HCT116 (cell line): ENCODE results near the gene GRAMD4. TPM values are rescaled to one million over a fixed set of nuclear protein-coding genes. Genes with fewer than 3 reads are reported as not detected.

Experiments
- ATAC-seq: fragments of 200-7000 bp; cut with Tn5 transposase; 2 replicates; pipeline ENCODE4 v1.9.1; 2020; ENCODE audit warnings: mild to moderate bottlenecking, moderate library complexity
- BruUV-seq: library from RNA; stranded (reverse); fragments of 400-500 nt; replicated peaks from 2 replicates; lab custom pipeline; 2021; lab: Mats Ljungman, UMichigan
- CTCF ChIA-PET: fragments of 300-600 bp; sonication (Branson Sonifier 250); formaldehyde crosslinking; loops from one replicate; lab custom pipeline; 2021; ENCODE audit warnings: antibody characterized with exemption; lab: Charles Lee
- POLR2A ChIA-PET: fragments of 300-600, 350-600 bp; sonication (Branson Sonifier 250); formaldehyde crosslinking; loops from one replicate; lab custom pipeline; 2021; ENCODE audit warnings: antibody characterized with exemption; lab: Charles Lee
- RAD21 ChIA-PET, 2 experiments: fragments of 300-600 bp; sonication (Branson Sonifier 250); formaldehyde crosslinking; loops; one replicate each; lab custom pipeline; 2023; ENCODE audit warnings: low total read pairs in 2 of 2; ENCODE audit not compliant: uncharacterized antibody in 2 of 2, unreplicated experiment in 2 of 2, low non-redundant PET in 1 of 2; lab: Charles Lee
- DNase-seq: peaks from one replicate; pipeline ENCODE4 v3.0.0-alpha.2; 2010; ENCODE audit warnings: low read depth, low spot score
- H2AFZ ChIP-seq: fragments of 200-600 bp; shearing (Covaris generic), sonication (generic); 2 replicates; pipeline ENCODE4 v1.6.1; 2017; ENCODE audit warnings: low read depth, mixed run types, mixed read lengths, antibody characterized with exemption, low read length; ENCODE audit not compliant: poor library complexity, severe bottlenecking
- H3K27ac ChIP-seq: 2 replicates; pipeline ENCODE4 v1.5.1; 2012; ENCODE audit warnings: low read depth, low read length
- H3K27me3 ChIP-seq: fragments of 200-600 bp; sonication (generic); 2 replicates; pipeline ENCODE4 v1.6.1; 2016; ENCODE audit warnings: mixed run types, low read length, mixed read lengths; ENCODE audit not compliant: insufficient read depth
- H3K36me3 ChIP-seq, 2 experiments: fragments of 200-500 bp in 1 of 2; fragments of 200-600 bp in 1 of 2; sonication (Bioruptor generic) in 1 of 2; sonication (generic) in 1 of 2; 2 replicates each; pipeline versions ENCODE4 v1.5.1 to v1.6.1; 2014 to 2016; ENCODE audit warnings: low read length in 2 of 2, inconsistent platforms in 1 of 2, mixed read lengths in 1 of 2, mixed run types in 1 of 2; ENCODE audit not compliant: insufficient read depth in 2 of 2, control insufficient read depth in 1 of 2
- H3K4me1 ChIP-seq, 2 experiments: fragments of 200-600 bp in 1 of 2; sonication (generic) in 1 of 2; 2 replicates each; pipeline versions ENCODE4 v1.5.1 to v1.6.1; 2012 to 2017; ENCODE audit warnings: low read length in 2 of 2, inconsistent platforms in 1 of 2, mild to moderate bottlenecking in 1 of 2, mixed read lengths in 1 of 2, mixed run types in 1 of 2, moderate library complexity in 1 of 2; ENCODE audit not compliant: insufficient read depth in 2 of 2, control insufficient read depth in 1 of 2
- H3K4me2 ChIP-seq: fragments of 200-600 bp; sonication (generic); 2 replicates; pipeline ENCODE4 v1.6.1; 2017; ENCODE audit warnings: mixed run types, low read length, mixed read lengths
- H3K4me3 ChIP-seq, 2 experiments: fragments of 200-600 bp in 1 of 2; sonication (generic) in 1 of 2; replicated peaks in 1 of 2; 2 replicates each; pipeline ENCODE4 v1.5.1; 2011 to 2016; ENCODE audit warnings: low read length in 2 of 2, control low read depth in 1 of 2, low read depth in 1 of 2, mild to moderate bottlenecking in 1 of 2, mixed read lengths in 1 of 2, mixed run types in 1 of 2
- H3K79me2 ChIP-seq: fragments of 200-600 bp; sonication (generic); 2 replicates; pipeline ENCODE4 v1.6.1; 2017; ENCODE audit warnings: mild to moderate bottlenecking, mixed run types, low read length, moderate library complexity, mixed read lengths; ENCODE audit not compliant: insufficient read depth
- H3K9ac ChIP-seq: fragments of 200-600 bp; sonication (generic); 2 replicates; pipeline ENCODE4 v1.6.1; 2016; ENCODE audit warnings: low read length, mixed read lengths
- H3K9me2 ChIP-seq: fragments of 200-600 bp; sonication (generic), shearing (Covaris generic); 2 replicates; pipeline ENCODE4 v1.6.1; 2017; ENCODE audit warnings: mixed run types, mild to moderate bottlenecking, moderate library complexity; ENCODE audit not compliant: insufficient read depth
- H3K9me3 ChIP-seq, 2 experiments: fragments of 200-500 bp in 1 of 2; fragments of 200-600 bp in 1 of 2; sonication (Bioruptor generic) in 1 of 2; sonication (generic) in 1 of 2; 2 replicates each; pipeline ENCODE4 v1.6.1; 2014 to 2017; ENCODE audit warnings: low read length in 2 of 2, mixed read lengths in 2 of 2, inconsistent platforms in 1 of 2, low read depth in 1 of 2, mild to moderate bottlenecking in 1 of 2, mixed run types in 1 of 2, moderate library complexity in 1 of 2; ENCODE audit not compliant: control insufficient read depth in 1 of 2, insufficient read depth in 1 of 2
- H4K20me1 ChIP-seq: fragments of 200-600 bp; sonication (generic), shearing (Covaris generic); 2 replicates; pipeline ENCODE4 v1.6.1; 2017; ENCODE audit warnings: mixed run types, mild to moderate bottlenecking, moderate library complexity; ENCODE audit not compliant: insufficient read depth
- CBX3 ChIP-seq: IDR thresholded peaks from 2 replicates; pipeline ENCODE4 v1.6.1; 2012; ENCODE audit warnings: low read depth
- CEBPB ChIP-seq: IDR thresholded peaks from 2 replicates; pipeline ENCODE4 v1.6.1; 2012; ENCODE audit warnings: low read depth
- EGR1 ChIP-seq: IDR thresholded peaks from 2 replicates; pipeline ENCODE4 v1.6.1; 2012; ENCODE audit warnings: low read depth
- ELF1 ChIP-seq: IDR thresholded peaks from 2 replicates; pipeline ENCODE4 v1.6.1; 2012; ENCODE audit warnings: low read depth, borderline replicate concordance
- EZH2 ChIP-seq: fragments of 200-600 bp; sonication (generic); IDR thresholded peaks from 2 replicates; pipeline ENCODE4 v1.6.1; 2017; ENCODE audit warnings: antibody characterized with exemption, mixed run types
- EZH2phosphoT487 ChIP-seq: fragments of 200-600 bp; IDR thresholded peaks from 2 replicates; pipeline ENCODE4 v1.6.1; 2018; ENCODE audit warnings: antibody characterized with exemption, borderline replicate concordance
- FOSL1 ChIP-seq: IDR thresholded peaks from 2 replicates; pipeline ENCODE4 v1.6.1; 2012; ENCODE audit warnings: low read depth
- POLR2A ChIP-seq: IDR thresholded peaks from 2 replicates; pipeline ENCODE4 v1.7.0; 2011; ENCODE audit warnings: borderline replicate concordance; ENCODE audit not compliant: insufficient read depth, insufficient read length; ENCODE audit errors: extremely low read depth
- RAD21 ChIP-seq: IDR thresholded peaks from 2 replicates; pipeline ENCODE4 v1.6.1; 2012; ENCODE audit warnings: low read depth, mild to moderate bottlenecking
- SIN3A ChIP-seq: IDR thresholded peaks from 2 replicates; pipeline ENCODE4 v1.6.1; 2012; ENCODE audit warnings: low read depth
- SRF ChIP-seq: IDR thresholded peaks from 2 replicates; pipeline ENCODE4 v1.6.1; 2012; ENCODE audit warnings: low read depth
- TCF7L2 ChIP-seq: IDR thresholded peaks from 2 replicates; pipeline ENCODE4 v1.7.0; 2011; ENCODE audit warnings: borderline replicate concordance, inconsistent platforms; ENCODE audit not compliant: insufficient read depth, insufficient read length; ENCODE audit errors: extremely low read depth
- YY1 ChIP-seq: IDR thresholded peaks from 2 replicates; pipeline ENCODE4 v1.6.1; 2011; ENCODE audit warnings: low read length, low read depth, moderate library complexity, mild to moderate bottlenecking; ENCODE audit not compliant: insufficient replicate concordance; ENCODE audit errors: extremely low read depth
- ZFX ChIP-seq: fragments of 450-650 bp; IDR thresholded peaks from 2 replicates; pipeline ENCODE4 v1.6.1; 2017
- ZNF274 ChIP-seq: fragments of 200-500 bp; sonication (Bioruptor generic); IDR thresholded peaks from 2 replicates; pipeline ENCODE4 v1.6.1; 2014; ENCODE audit warnings: mild to moderate bottlenecking, low read depth, low read length, inconsistent platforms
- intact Hi-C: fragments of 100-400 bp; cut with micrococcal nuclease; formaldehyde crosslinking; loops from 2 replicates; pipeline ENCODE4 v1.10.0; 2022
- total RNA-seq: library from RNA; stranded (reverse); gene quantifications from one replicate; pipeline ENCODE4 v1.2.1, GENCODE V29; 2021; ENCODE audit not compliant: unreplicated experiment
- TF ChIP-seq, protein P1 (sequence below): IDR thresholded peaks from 2 replicates; pipeline ENCODE4 v1.6.1; 2012; ENCODE audit warnings: low read depth
- TF ChIP-seq, protein P2 (sequence below): IDR thresholded peaks from 2 replicates; pipeline ENCODE4 v1.6.1; 2012

The GRAMD4 gene
- total RNA-seq, 1 experiment from 2014 or later: 25.8 TPM

DNA sequence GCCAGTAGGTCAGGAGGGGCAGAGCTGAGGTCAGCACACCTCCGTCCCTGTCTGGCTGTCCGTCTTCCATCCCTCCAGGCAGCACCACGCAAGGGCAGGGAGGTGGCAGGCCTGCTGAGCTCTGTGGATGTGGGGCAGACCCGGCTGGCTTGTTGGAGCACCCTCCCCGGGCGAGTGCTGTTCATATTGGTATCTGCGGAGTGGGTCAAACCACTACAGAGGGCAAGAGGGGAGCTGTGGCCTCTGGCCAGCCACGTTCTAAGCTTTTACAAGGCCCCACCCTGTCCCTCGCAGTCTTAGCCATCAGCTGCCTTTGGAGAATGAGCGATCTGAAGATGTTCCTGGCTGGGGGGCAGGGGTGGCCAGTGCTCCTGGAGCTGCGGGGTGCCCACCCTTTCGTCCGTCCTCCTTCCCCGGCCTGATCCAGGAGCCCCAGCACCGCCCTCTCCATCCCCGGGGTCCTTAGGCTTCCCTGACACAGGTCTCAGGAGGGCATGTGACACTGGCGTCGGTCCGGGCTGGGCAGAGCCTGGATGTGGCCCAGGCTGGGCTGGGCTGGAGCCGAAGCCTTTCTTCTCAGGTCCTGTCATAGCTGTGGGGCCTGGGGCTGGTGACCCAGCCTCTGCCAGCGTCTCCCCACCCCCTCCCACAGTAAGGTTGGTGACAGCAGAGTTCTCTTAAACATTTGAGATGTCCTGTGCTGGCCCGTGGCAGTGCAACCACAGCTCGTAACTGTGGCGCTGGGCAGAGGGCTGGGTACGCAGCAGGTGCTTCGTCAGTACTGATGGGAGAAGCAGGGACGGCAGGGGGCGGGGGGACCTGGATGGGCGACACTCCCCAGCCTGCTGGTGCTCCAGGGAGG is 31.7 kb upstream of the GRAMD4 start:
- no peak overlapping the region for H2AFZ ChIP-seq
- H3K4me3 ChIP-seq: no peak overlapping the region
- ChIA-PET POLR2A (no interaction called here), CTCF (no interaction called here), RAD21 (no interaction called here)
- H3K36me3 ChIP-seq: no peaks in the 10 kb centered on the region
- H3K27me3 ChIP-seq: no peaks in the 10 kb centered on the region
- no peak overlapping the region for H3K27ac ChIP-seq
- ATAC-seq (no peak), DNase-seq (no peak)
- no peaks in the 10 kb centered on the region for H3K9me3 ChIP-seq
- peaks cover 0 to 7% of the 10 kb centered on the region in 2 experiments; a peak in 1 of 4 replicates for H3K4me1 ChIP-seq
- intact Hi-C loops: no loop called here
- H3K4me2 ChIP-seq: no peak overlapping the region
- TF ChIP-seq ZFX: no peak
- no peak for TF ChIP-seq SRF
- TF ChIP-seq, all 23 proteins: peak for 0
- Histone ChIP-seq H4K20me1 (no peaks in the 10 kb centered on the region), H3K9ac (no peak overlapping the region), H3K9me2 (no peaks in the 10 kb centered on the region), H3K79me2 (peaks cover 6% of the 10 kb centered on the region; the same call in 1 of the 2 replicates)
- BruUV-seq: no TSS peak

DNA sequence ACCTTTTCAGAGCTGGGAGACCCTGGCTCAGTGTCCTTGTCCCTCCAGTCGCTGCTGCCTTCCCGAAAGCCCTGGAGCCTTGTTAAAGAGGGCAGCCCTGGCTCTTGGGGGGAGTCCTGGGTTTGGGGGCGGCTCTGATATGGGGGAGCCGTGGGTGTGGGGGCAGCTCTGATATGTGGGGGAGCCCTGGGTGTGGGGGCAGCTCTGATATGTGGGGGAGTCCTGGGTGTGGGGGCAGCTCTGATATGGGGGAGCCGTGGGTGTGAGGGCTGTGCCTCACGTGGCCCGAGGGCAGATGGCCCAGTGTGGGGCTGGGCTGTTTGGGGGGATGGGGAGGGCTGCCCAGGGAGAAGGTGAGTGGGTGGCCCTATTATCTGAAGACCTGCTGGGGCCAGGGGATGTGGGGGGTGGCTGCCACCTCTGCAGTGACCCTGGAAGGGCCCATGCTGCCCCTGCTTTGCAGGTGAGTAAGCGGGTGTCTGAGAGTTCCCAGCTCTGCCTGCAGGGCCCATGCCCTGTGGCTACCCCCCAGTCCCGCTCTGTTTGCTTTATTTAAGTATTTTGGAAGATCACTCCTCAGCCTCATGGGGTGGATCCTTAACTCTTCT is 30.9 kb upstream of the GRAMD4 start:
- BruUV-seq: no TSS peak
- H3K9ac ChIP-seq: no peak overlapping the region
- no peaks in the 10 kb centered on the region for H4K20me1 ChIP-seq
- no peaks in the 10 kb centered on the region for H3K9me2 ChIP-seq
- no peak overlapping the region for H2AFZ ChIP-seq
- H3K4me1 ChIP-seq: peaks cover 0 to 7% of the 10 kb centered on the region in 2 experiments; a peak in 1 of 4 replicates
- CTCF ChIA-PET: no interaction called here
- DNase-seq (no peak), ATAC-seq (no peak)
- H3K36me3 ChIP-seq: no peaks in the 10 kb centered on the region
- no peak overlapping the region for H3K4me2 ChIP-seq
- no peaks in the 10 kb centered on the region; the same call in 1 of the 2 replicates for H3K79me2 ChIP-seq
- RAD21 ChIA-PET: no interaction called here
- no peaks in the 10 kb centered on the region for H3K9me3 ChIP-seq
- H3K4me3 ChIP-seq: no peak overlapping the region
- TF ChIP-seq ZNF274 (no peak), EZH2 (no peak), SRF (no peak), YY1 (no peak), EZH2phosphoT487 (no peak), SIN3A (no peak), CBX3 (no peak), POLR2A (no peak), RAD21 (no peak), EGR1 (no peak), CEBPB (no peak), ELF1 (no peak), FOSL1 (no peak), TCF7L2 (no peak)
- TF ChIP-seq, protein P1, sequence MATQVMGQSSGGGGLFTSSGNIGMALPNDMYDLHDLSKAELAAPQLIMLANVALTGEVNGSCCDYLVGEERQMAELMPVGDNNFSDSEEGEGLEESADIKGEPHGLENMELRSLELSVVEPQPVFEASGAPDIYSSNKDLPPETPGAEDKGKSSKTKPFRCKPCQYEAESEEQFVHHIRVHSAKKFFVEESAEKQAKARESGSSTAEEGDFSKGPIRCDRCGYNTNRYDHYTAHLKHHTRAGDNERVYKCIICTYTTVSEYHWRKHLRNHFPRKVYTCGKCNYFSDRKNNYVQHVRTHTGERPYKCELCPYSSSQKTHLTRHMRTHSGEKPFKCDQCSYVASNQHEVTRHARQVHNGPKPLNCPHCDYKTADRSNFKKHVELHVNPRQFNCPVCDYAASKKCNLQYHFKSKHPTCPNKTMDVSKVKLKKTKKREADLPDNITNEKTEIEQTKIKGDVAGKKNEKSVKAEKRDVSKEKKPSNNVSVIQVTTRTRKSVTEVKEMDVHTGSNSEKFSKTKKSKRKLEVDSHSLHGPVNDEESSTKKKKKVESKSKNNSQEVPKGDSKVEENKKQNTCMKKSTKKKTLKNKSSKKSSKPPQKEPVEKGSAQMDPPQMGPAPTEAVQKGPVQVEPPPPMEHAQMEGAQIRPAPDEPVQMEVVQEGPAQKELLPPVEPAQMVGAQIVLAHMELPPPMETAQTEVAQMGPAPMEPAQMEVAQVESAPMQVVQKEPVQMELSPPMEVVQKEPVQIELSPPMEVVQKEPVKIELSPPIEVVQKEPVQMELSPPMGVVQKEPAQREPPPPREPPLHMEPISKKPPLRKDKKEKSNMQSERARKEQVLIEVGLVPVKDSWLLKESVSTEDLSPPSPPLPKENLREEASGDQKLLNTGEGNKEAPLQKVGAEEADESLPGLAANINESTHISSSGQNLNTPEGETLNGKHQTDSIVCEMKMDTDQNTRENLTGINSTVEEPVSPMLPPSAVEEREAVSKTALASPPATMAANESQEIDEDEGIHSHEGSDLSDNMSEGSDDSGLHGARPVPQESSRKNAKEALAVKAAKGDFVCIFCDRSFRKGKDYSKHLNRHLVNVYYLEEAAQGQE: no peak
- TF ChIP-seq, protein P2, sequence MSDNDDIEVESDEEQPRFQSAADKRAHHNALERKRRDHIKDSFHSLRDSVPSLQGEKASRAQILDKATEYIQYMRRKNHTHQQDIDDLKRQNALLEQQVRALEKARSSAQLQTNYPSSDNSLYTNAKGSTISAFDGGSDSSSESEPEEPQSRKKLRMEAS: no peak
- TF ChIP-seq, all 23 proteins: peak for 0
- H3K27me3 ChIP-seq: no peaks in the 10 kb centered on the region
- intact Hi-C loops: no loop called here
- no peak overlapping the region for H3K27ac ChIP-seq
- POLR2A ChIA-PET: no interaction called here
